Mammary epithelial cell (primary cell): ENCODE results near the gene VSIG10.

Experiments
- CTCF ChIP-seq, 2 donors: IDR thresholded peaks in 1 of 2; conservative IDR thresholded peaks in 1 of 2; 2 replicates each; pipeline ENCODE4 v1.5.1; 2011 to 2012; ENCODE audit warnings: inconsistent platforms in 2 of 2, low read length in 2 of 2, mild to moderate bottlenecking in 2 of 2, control low read depth in 1 of 2, low read depth in 1 of 2; ENCODE audit not compliant: insufficient read depth in 1 of 2; ENCODE audit errors: extremely low read depth in 1 of 2
- EZH2 ChIP-seq: IDR thresholded peaks from 2 replicates; pipeline ENCODE4 v1.6.1; 2012; ENCODE audit warnings: low read length, inconsistent platforms, borderline replicate concordance

- no peak for TF ChIP-seq CTCF (conservative IDR thresholded peaks at IDR 0.05 in 1 of 2, IDR thresholded peaks at IDR 0.05 in 1 of 2; ENCODE audit: extremely low read depth in 1 of 2, insufficient read depth in 1 of 2, low read depth in 1 of 2, low read length in 2 of 2)
- TF ChIP-seq EZH2 = no peak
Measured at GRCh38 chr12:118098911-118099671, 4.7 kb downstream of the VSIG10 start.
